ENCODE data around the gene MRPL24. TPM values are rescaled to one million over a fixed set of nuclear protein-coding genes. Genes with fewer than 3 reads are reported as not detected.

Gene MRPL24
- total and polyA plus RNA-seq, 2 of the 13 experiments (the other 11 are each of a cell fraction or from before 2014, with no cell fraction given) = 38.1 to 42.9 TPM

GRCh38 chr1:156727926-156728598 lies 12.8 kb downstream of the MRPL24 start, which contains the start of gene METTL25B (continued):
- TF ChIP-seq ZFP36L2 (CRISPR knock-in tag; IDR thresholded peaks at IDR 0.05) (no peak), PHF5A (CRISPR knock-in tag; IDR thresholded peaks at IDR 0.05; ENCODE audit: low read depth, unreplicated experiment) (no peak), MEIS1 (CRISPR knock-in tag; IDR thresholded peaks at IDR 0.05; ENCODE audit: borderline replicate concordance) (no peak), HES4 (CRISPR knock-in tag; IDR thresholded peaks at IDR 0.05; ENCODE audit: borderline replicate concordance) (0 out of 2 replicates have a peak, but pooled peaks have one; percentile 53), NFIC (IDR thresholded peaks at IDR 0.05; ENCODE audit: low read length) (no peak), RNF2 (conservative IDR thresholded peaks at IDR 0.05; ENCODE audit: low read depth) (no peak), ZNF101 (CRISPR knock-in tag; IDR thresholded peaks at IDR 0.05; ENCODE audit: borderline replicate concordance, low read depth) (no peak), PRDM10 (CRISPR knock-in tag; IDR thresholded peaks at IDR 0.05; ENCODE audit: low read depth) (no peak), RARA (CRISPR knock-in tag; IDR thresholded peaks at IDR 0.05) (no peak), ZNF251 (CRISPR knock-in tag; IDR thresholded peaks at IDR 0.05) (no peak), RXRA (CRISPR knock-in tag; IDR thresholded peaks at IDR 0.05) (peak; percentile 22; the same call in 1 of the 2 replicates)
- TF ChIP-seq, protein P1, sequence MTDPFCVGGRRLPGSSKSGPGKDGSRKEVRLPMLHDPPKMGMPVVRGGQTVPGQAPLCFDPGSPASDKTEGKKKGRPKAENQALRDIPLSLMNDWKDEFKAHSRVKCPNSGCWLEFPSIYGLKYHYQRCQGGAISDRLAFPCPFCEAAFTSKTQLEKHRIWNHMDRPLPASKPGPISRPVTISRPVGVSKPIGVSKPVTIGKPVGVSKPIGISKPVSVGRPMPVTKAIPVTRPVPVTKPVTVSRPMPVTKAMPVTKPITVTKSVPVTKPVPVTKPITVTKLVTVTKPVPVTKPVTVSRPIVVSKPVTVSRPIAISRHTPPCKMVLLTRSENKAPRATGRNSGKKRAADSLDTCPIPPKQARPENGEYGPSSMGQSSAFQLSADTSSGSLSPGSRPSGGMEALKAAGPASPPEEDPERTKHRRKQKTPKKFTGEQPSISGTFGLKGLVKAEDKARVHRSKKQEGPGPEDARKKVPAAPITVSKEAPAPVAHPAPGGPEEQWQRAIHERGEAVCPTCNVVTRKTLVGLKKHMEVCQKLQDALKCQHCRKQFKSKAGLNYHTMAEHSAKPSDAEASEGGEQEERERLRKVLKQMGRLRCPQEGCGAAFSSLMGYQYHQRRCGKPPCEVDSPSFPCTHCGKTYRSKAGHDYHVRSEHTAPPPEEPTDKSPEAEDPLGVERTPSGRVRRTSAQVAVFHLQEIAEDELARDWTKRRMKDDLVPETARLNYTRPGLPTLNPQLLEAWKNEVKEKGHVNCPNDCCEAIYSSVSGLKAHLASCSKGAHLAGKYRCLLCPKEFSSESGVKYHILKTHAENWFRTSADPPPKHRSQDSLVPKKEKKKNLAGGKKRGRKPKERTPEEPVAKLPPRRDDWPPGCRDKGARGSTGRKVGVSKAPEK (CRISPR knock-in tag; IDR thresholded peaks at IDR 0.05; ENCODE audit: borderline replicate concordance) = 0 out of 2 replicates have a peak, but pooled peaks have one; percentile 29
- TF ChIP-seq, protein P2, sequence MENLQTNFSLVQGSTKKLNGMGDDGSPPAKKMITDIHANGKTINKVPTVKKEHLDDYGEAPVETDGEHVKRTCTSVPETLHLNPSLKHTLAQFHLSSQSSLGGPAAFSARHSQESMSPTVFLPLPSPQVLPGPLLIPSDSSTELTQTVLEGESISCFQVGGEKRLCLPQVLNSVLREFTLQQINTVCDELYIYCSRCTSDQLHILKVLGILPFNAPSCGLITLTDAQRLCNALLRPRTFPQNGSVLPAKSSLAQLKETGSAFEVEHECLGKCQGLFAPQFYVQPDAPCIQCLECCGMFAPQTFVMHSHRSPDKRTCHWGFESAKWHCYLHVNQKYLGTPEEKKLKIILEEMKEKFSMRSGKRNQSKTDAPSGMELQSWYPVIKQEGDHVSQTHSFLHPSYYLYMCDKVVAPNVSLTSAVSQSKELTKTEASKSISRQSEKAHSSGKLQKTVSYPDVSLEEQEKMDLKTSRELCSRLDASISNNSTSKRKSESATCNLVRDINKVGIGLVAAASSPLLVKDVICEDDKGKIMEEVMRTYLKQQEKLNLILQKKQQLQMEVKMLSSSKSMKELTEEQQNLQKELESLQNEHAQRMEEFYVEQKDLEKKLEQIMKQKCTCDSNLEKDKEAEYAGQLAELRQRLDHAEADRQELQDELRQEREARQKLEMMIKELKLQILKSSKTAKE (CRISPR knock-in tag; IDR thresholded peaks at IDR 0.05; ENCODE audit: borderline replicate concordance) = no peak
- TF ChIP-seq, protein P3, sequence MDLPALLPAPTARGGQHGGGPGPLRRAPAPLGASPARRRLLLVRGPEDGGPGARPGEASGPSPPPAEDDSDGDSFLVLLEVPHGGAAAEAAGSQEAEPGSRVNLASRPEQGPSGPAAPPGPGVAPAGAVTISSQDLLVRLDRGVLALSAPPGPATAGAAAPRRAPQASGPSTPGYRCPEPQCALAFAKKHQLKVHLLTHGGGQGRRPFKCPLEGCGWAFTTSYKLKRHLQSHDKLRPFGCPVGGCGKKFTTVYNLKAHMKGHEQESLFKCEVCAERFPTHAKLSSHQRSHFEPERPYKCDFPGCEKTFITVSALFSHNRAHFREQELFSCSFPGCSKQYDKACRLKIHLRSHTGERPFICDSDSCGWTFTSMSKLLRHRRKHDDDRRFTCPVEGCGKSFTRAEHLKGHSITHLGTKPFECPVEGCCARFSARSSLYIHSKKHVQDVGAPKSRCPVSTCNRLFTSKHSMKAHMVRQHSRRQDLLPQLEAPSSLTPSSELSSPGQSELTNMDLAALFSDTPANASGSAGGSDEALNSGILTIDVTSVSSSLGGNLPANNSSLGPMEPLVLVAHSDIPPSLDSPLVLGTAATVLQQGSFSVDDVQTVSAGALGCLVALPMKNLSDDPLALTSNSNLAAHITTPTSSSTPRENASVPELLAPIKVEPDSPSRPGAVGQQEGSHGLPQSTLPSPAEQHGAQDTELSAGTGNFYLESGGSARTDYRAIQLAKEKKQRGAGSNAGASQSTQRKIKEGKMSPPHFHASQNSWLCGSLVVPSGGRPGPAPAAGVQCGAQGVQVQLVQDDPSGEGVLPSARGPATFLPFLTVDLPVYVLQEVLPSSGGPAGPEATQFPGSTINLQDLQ (CRISPR knock-in tag; IDR thresholded peaks at IDR 0.05) = no peak
- TF ChIP-seq, protein P4, sequence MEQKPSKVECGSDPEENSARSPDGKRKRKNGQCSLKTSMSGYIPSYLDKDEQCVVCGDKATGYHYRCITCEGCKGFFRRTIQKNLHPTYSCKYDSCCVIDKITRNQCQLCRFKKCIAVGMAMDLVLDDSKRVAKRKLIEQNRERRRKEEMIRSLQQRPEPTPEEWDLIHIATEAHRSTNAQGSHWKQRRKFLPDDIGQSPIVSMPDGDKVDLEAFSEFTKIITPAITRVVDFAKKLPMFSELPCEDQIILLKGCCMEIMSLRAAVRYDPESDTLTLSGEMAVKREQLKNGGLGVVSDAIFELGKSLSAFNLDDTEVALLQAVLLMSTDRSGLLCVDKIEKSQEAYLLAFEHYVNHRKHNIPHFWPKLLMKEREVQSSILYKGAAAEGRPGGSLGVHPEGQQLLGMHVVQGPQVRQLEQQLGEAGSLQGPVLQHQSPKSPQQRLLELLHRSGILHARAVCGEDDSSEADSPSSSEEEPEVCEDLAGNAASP (CRISPR knock-in tag; IDR thresholded peaks at IDR 0.05; ENCODE audit: borderline replicate concordance) = 0 out of 2 replicates have a peak, but pooled peaks have one; percentile 7

Data from HepG2 (cell line).